Endodermal cell (in vitro differentiated cells): Measurements from ENCODE around the gene RNF17. TPM values are rescaled to one million over a fixed set of nuclear protein-coding genes. Genes with fewer than 3 reads are reported as not detected.
"Not testable (repeated sequence)": the region's sequence is repeated elsewhere in the genome, so short reads cannot be mapped to it uniquely, and the experiment has no call there.

Source experiments
- DNase-seq: peaks from one replicate; pipeline ENCODE4 v3.0.0-alpha.2; 2017
- H3K27ac ChIP-seq: 2 replicates; pipeline ENCODE4 v1.5.1; 2013; ENCODE audit warnings: mild to moderate bottlenecking, low read depth, low read length, moderate library complexity
- H3K27me3 ChIP-seq: 2 replicates; pipeline ENCODE4 v1.6.1; 2013; ENCODE audit warnings: mild to moderate bottlenecking, low read length, moderate library complexity; ENCODE audit not compliant: insufficient read depth, control insufficient read depth, poor library complexity, severe bottlenecking
- H3K36me3 ChIP-seq: 2 replicates; pipeline ENCODE4 v1.7.0; 2013; ENCODE audit warnings: mild to moderate bottlenecking, low read length, moderate library complexity; ENCODE audit not compliant: control insufficient read depth, insufficient read depth
- H3K4me1 ChIP-seq: one replicate; pipeline ENCODE4 v1.7.0; 2013; ENCODE audit warnings: low read length; ENCODE audit not compliant: control insufficient read depth, insufficient read depth
- H3K4me3 ChIP-seq: 2 replicates; pipeline ENCODE4 v1.5.1; 2013; ENCODE audit warnings: mild to moderate bottlenecking, low read length, moderate library complexity
- H3K9ac ChIP-seq: 2 replicates; pipeline ENCODE4 v1.6.1; 2013; ENCODE audit warnings: mild to moderate bottlenecking, low read length, moderate library complexity; ENCODE audit not compliant: poor library complexity, severe bottlenecking; ENCODE audit errors: extremely low read depth
- H3K9me3 ChIP-seq: 2 replicates; pipeline ENCODE4 v1.6.1; 2013; ENCODE audit warnings: mild to moderate bottlenecking, low read length, moderate library complexity; ENCODE audit not compliant: control insufficient read depth
- H3K27ac Mint-ChIP-seq: 2 replicates; pipeline ENCODE4 v1.8.0; 2020; ENCODE audit warnings: mixed read lengths
- H3K27me3 Mint-ChIP-seq: 2 replicates; pipeline ENCODE4 v1.8.0; 2021; ENCODE audit warnings: mild to moderate bottlenecking, mixed read lengths; ENCODE audit not compliant: insufficient read depth
- H3K36me3 Mint-ChIP-seq: 2 replicates; pipeline ENCODE4 v1.8.0; 2020; ENCODE audit warnings: low read depth, mixed read lengths
- H3K4me1 Mint-ChIP-seq: 2 replicates; pipeline ENCODE4 v1.8.0; 2020; ENCODE audit warnings: mixed read lengths
- H3K4me3 Mint-ChIP-seq: 2 replicates; pipeline ENCODE4 v1.8.0; 2020; ENCODE audit warnings: mild to moderate bottlenecking, moderate library complexity, mixed read lengths
- H3K9me3 Mint-ChIP-seq: 2 replicates; pipeline ENCODE4 v1.8.0; 2020; ENCODE audit warnings: mild to moderate bottlenecking, mixed read lengths
- CTCF ChIP-seq: fragments of 200-600 bp; sonication (generic); conservative IDR thresholded peaks from 2 replicates; pipeline ENCODE4 v1.5.0; 2021; ENCODE audit warnings: antibody characterized with exemption, mild to moderate bottlenecking
- WGBS, 2 experiments: methylation state at CpG; one replicate each; pipeline versions ENCODE4 v1.1.5 to v1.1.7; 2013; ENCODE audit warnings: missing lambda C conversion rate in 2 of 2, mixed read lengths in 1 of 2; ENCODE audit not compliant: insufficient coverage in 1 of 2, insufficient read length in 1 of 2; 5-methylcytosine and 5-hydroxymethylcytosine counted together
- total RNA-seq, 2 donors: library from RNA; stranded (reverse); fragmentation: NEBNext Ultra II Directional in 1 of 2; extraction: Animal tissue kit (Norgen Biotek cat#: 25700) in 1 of 2; gene quantifications; 2 replicates in 1 of 2; 3 replicates in 1 of 2; pipeline ENCODE4 v1.2.1, GENCODE V29; 2021

Gene RNF17
- total RNA-seq, 2 donors from 2014 or later: not detected

GRCh38 chr13:24727731-24728601 lies 36.0 kb upstream of the RNF17 start:
- H3K9me3 ChIP-seq: peaks cover 17% of the 10 kb centered on the region
- no peaks in the 10 kb centered on the region for H3K4me1 ChIP-seq
- H3K27ac ChIP-seq: no peak overlapping the region
- peak; percentile 86 for DNase-seq
- peak; percentile 91 for TF ChIP-seq CTCF
- Mint-ChIP-seq H3K36me3 (peaks cover 4% of the 10 kb centered on the region), H3K4me1 (no peaks in the 10 kb centered on the region), H3K27me3 (peaks cover 23% of the 10 kb centered on the region), H3K27ac (no peak overlapping the region), H3K4me3 (no peak overlapping the region), H3K9me3 (peaks cover 23% of the 10 kb centered on the region)
- no peaks in the 10 kb centered on the region for H3K27me3 ChIP-seq
- 69 to 88% methylated on average over 8 to 24 of the region's 24 CpGs for WGBS, 2 experiments
- no peak overlapping the region for H3K4me3 ChIP-seq
- H3K9ac ChIP-seq: no peak overlapping the region
- no peaks in the 10 kb centered on the region for H3K36me3 ChIP-seq

- H3K4me1 Mint-ChIP-seq, H3K4me3 ChIP-seq, H3K27me3 Mint-ChIP-seq, H3K27me3 ChIP-seq, H3K4me3 Mint-ChIP-seq, H3K9ac ChIP-seq, H3K36me3 Mint-ChIP-seq, H3K4me1 ChIP-seq, H3K36me3 ChIP-seq, H3K27ac Mint-ChIP-seq, H3K27ac ChIP-seq, DNase-seq: not testable (repeated sequence)
- peaks cover 23% of the 10 kb centered on the region for H3K9me3 Mint-ChIP-seq
- H3K9me3 ChIP-seq: peaks cover 17% of the 10 kb centered on the region
- 97 to 100% methylated on average over 4 of the region's 4 CpGs for WGBS, 2 experiments
Observed at GRCh38 chr13:24730873-24731567, 32.9 kb upstream of the RNF17 start.

GRCh38 chr13:24734950-24735349 lies 29.0 kb upstream of the RNF17 start:
- peaks cover 4% of the 10 kb centered on the region for H3K36me3 Mint-ChIP-seq

More at GRCh38 chr13:24734950-24735349, 29.0 kb upstream of the RNF17 start:
- WGBS, 2 experiments: 88 to 90% methylated on average over 4 of the region's 4 CpGs
- H3K9ac ChIP-seq: no peak overlapping the region
- TF ChIP-seq CTCF: no peak
- H3K27ac Mint-ChIP-seq: no peak overlapping the region
- H3K4me1 Mint-ChIP-seq: no peaks in the 10 kb centered on the region
- H3K27me3 Mint-ChIP-seq: peaks cover 4% of the 10 kb centered on the region
- H3K9me3 Mint-ChIP-seq: peaks cover 23% of the 10 kb centered on the region
- H3K9me3 ChIP-seq: peaks cover 17% of the 10 kb centered on the region
- H3K27ac ChIP-seq: no peak overlapping the region
- no peak overlapping the region for H3K4me3 ChIP-seq
- H3K27me3 ChIP-seq: no peaks in the 10 kb centered on the region
- no peak overlapping the region for H3K4me3 Mint-ChIP-seq
- no peaks in the 10 kb centered on the region for H3K4me1 ChIP-seq
- no peaks in the 10 kb centered on the region for H3K36me3 ChIP-seq
- DNase-seq: no peak
